Neural cell (in vitro differentiated cells): ENCODE results near the gene FHIT.

ENCODE experiments used
- EZH2 ChIP-seq: fragments of 200-600, 300-800 bp; shearing (Covaris generic), sonication (generic); IDR thresholded peaks from 2 replicates; pipeline ENCODE4 v1.6.1; 2014; ENCODE audit warnings: antibody characterized with exemption, low read length, borderline replicate concordance, mild to moderate bottlenecking; ENCODE audit not compliant: insufficient read depth, poor library complexity, severe bottlenecking
- TF ChIP-seq, protein P1 (sequence below): fragments of 450-650 bp; IDR thresholded peaks from 2 replicates; pipeline ENCODE4 v1.5.1; 2014; ENCODE audit warnings: antibody characterized with exemption, mild to moderate bottlenecking, moderate library complexity; ENCODE audit not compliant: poor library complexity, severe bottlenecking

DNA sequence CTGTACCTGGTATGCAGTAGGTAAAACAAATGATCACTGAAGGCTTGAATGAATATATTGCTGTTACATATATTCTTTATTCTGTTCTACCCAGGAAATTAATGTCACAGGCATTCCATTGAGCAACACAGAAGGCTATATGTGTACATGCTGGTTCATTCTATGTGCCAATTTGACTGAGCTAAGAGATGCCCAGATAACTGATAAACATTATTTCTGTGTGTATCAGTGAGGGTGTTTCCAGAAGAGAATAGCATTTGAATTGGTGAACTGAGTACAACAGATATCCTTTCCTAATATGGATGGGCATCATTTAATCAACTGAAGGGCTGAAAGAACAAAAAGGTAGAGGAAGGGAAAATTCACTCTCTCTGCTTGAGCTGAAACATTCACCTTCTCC lies 886.8 kb downstream of the FHIT start:
- TF ChIP-seq, protein P1, sequence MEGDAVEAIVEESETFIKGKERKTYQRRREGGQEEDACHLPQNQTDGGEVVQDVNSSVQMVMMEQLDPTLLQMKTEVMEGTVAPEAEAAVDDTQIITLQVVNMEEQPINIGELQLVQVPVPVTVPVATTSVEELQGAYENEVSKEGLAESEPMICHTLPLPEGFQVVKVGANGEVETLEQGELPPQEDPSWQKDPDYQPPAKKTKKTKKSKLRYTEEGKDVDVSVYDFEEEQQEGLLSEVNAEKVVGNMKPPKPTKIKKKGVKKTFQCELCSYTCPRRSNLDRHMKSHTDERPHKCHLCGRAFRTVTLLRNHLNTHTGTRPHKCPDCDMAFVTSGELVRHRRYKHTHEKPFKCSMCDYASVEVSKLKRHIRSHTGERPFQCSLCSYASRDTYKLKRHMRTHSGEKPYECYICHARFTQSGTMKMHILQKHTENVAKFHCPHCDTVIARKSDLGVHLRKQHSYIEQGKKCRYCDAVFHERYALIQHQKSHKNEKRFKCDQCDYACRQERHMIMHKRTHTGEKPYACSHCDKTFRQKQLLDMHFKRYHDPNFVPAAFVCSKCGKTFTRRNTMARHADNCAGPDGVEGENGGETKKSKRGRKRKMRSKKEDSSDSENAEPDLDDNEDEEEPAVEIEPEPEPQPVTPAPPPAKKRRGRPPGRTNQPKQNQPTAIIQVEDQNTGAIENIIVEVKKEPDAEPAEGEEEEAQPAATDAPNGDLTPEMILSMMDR: no peak
- no peak for TF ChIP-seq EZH2
